Osteocyte (in vitro differentiated cells): Measurements from ENCODE around the gene PRKCE. TPM values are rescaled to one million over a fixed set of nuclear protein-coding genes. Genes with fewer than 3 reads are reported as not detected.

ENCODE experiments used
- DNase-seq: peaks from one replicate; pipeline ENCODE4 v3.0.0; 2021; ENCODE audit warnings: mixed read lengths; ENCODE audit not compliant: unreplicated experiment; ENCODE audit errors: extremely low spot score
- H3K27ac Mint-ChIP-seq: one replicate; pipeline ENCODE4 v1.8.0; 2021; ENCODE audit warnings: mild to moderate bottlenecking, mixed read lengths; ENCODE audit not compliant: unreplicated experiment
- H3K27me3 Mint-ChIP-seq: one replicate; pipeline ENCODE4 v1.8.0; 2021; ENCODE audit warnings: mixed read lengths; ENCODE audit not compliant: unreplicated experiment
- H3K36me3 Mint-ChIP-seq: one replicate; pipeline ENCODE4 v1.8.0; 2021; ENCODE audit warnings: mixed read lengths; ENCODE audit not compliant: unreplicated experiment
- H3K4me1 Mint-ChIP-seq: one replicate; pipeline ENCODE4 v1.8.0; 2021; ENCODE audit warnings: mixed read lengths; ENCODE audit not compliant: unreplicated experiment
- H3K4me3 Mint-ChIP-seq: one replicate; pipeline ENCODE4 v1.8.0; 2021; ENCODE audit warnings: mild to moderate bottlenecking, moderate library complexity, mixed read lengths; ENCODE audit not compliant: unreplicated experiment
- H3K9me3 Mint-ChIP-seq: one replicate; pipeline ENCODE4 v1.8.0; 2021; ENCODE audit warnings: mixed read lengths; ENCODE audit not compliant: unreplicated experiment
- CTCF ChIP-seq: fragments of 200-600 bp; sonication (generic); IDR thresholded peaks from 2 replicates; pipeline ENCODE4 v1.5.0; 2021; ENCODE audit warnings: antibody characterized with exemption, mild to moderate bottlenecking, moderate library complexity
- total RNA-seq: library from RNA; stranded (reverse); gene quantifications from 2 replicates; pipeline ENCODE4 v1.2.1, GENCODE V29; 2021

The PRKCE gene
- total RNA-seq, 1 donor from 2014 or later: 13.8 TPM

- no peaks in the 10 kb centered on the region for H3K27me3 Mint-ChIP-seq
- H3K36me3 Mint-ChIP-seq: peaks cover 2% of the 10 kb centered on the region
- DNase-seq: no peak
- TF ChIP-seq CTCF: no peak
- no peak overlapping the region for H3K4me3 Mint-ChIP-seq
- no peaks in the 10 kb centered on the region for H3K9me3 Mint-ChIP-seq
- H3K27ac Mint-ChIP-seq: no peak overlapping the region
- peaks cover 2% of the 10 kb centered on the region for H3K4me1 Mint-ChIP-seq
These were observed 250.9 kb downstream of the PRKCE start for GRCh38 chr2:45902380-45902779.

GRCh38 chr2:45902781-45903375, 251.4 kb downstream of the PRKCE start:
- H3K27me3 Mint-ChIP-seq: no peaks in the 10 kb centered on the region
- no peak overlapping the region for H3K27ac Mint-ChIP-seq
- peaks cover 2% of the 10 kb centered on the region for H3K36me3 Mint-ChIP-seq
- peaks cover 2% of the 10 kb centered on the region for H3K4me1 Mint-ChIP-seq
- no peak for DNase-seq
- TF ChIP-seq CTCF: no peak
- H3K9me3 Mint-ChIP-seq: no peaks in the 10 kb centered on the region
- no peak overlapping the region for H3K4me3 Mint-ChIP-seq

- Mint-ChIP-seq H3K36me3 (peaks cover 2% of the 10 kb centered on the region), H3K4me1 (no peaks in the 10 kb centered on the region), H3K27me3 (no peaks in the 10 kb centered on the region)
These were observed 252.9 kb downstream of the PRKCE start for GRCh38 chr2:45904267-45904945.

GRCh38 chr2:45904946-45905631, 253.6 kb downstream of the PRKCE start:
- Mint-ChIP-seq H3K4me3 (no peak overlapping the region), H3K9me3 (no peaks in the 10 kb centered on the region), H3K4me1 (no peaks in the 10 kb centered on the region), H3K27ac (no peak overlapping the region), H3K36me3 (peaks cover 2% of the 10 kb centered on the region), H3K27me3 (no peaks in the 10 kb centered on the region)
- TF ChIP-seq CTCF: no peak
- DNase-seq: no peak

More at GRCh38 chr2:45904267-45904945, 252.9 kb downstream of the PRKCE start:
- TF ChIP-seq CTCF: no peak
- H3K9me3 Mint-ChIP-seq: no peaks in the 10 kb centered on the region
- H3K27ac Mint-ChIP-seq: no peak overlapping the region
- no peak for DNase-seq
- H3K4me3 Mint-ChIP-seq: no peak overlapping the region

GRCh38 chr2:45905632-45905958, 254.1 kb downstream of the PRKCE start:
- Mint-ChIP-seq H3K36me3 (peaks cover 2% of the 10 kb centered on the region), H3K4me1 (no peaks in the 10 kb centered on the region), H3K27me3 (no peaks in the 10 kb centered on the region), H3K27ac (no peak overlapping the region), H3K9me3 (no peaks in the 10 kb centered on the region), H3K4me3 (no peak overlapping the region)
- no peak for TF ChIP-seq CTCF
- no peak for DNase-seq
